ENCODE measurements around the gene IFT80. TPM values are rescaled to one million over a fixed set of nuclear protein-coding genes. Genes with fewer than 3 reads are reported as not detected.

IFT80 gene
- total and polyA plus RNA-seq, 7 experiments from 2014 or later: 6.3 to 36.2 (median 21.5) TPM

DNA sequence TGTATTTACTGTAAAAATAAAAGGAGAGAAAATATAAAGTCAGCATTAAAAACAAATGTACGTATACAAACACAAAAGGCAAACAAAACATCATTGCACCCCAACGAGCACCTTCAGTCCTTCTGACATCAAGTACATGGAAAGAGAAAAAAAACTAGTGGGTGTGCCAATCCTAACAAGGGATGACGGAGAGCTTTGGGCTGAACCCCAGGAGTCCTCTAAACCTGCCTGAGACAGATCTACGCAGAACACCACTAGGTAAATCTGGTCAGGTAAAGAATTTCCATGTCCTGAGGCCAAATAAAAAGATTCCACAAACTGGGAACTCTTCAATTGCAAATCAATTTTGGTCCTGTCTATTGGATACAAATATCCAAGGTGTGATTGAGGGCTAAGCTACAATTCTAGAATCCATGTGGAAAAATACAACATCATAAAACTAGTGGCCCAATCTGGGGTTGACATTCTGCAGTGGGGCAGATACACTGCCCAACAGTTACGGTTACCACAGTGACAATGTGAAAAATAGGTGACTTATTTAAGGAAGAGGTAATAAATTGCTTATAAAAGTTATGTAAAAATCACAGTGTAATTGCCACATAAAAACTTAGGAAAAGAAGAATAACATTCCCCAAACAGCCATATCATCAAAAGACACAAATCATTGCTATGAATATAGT is 14.2 kb downstream of the IFT80 start:
- ChIA-PET POLR2A (interaction anchor here (0.9 kb wide), 2 partner anchors 14 to 16 kb away, joined by 3 read pairs; partner anchors contain the start of gene IFT80), CTCF (interaction anchor here (0.6 kb wide), 1 partner anchor 39 kb away, joined by 3 read pairs; no protein-coding TSS in a partner anchor)
- Histone ChIP-seq H3K27ac (ENCODE audit: low read depth, low read length) (no peak overlapping the region), H3K4me1 (ENCODE audit: control insufficient read depth in 2 of 2, insufficient read depth in 2 of 2, low read length in 2 of 2) (no peaks in the 10 kb centered on the region), H3K9me3 (ENCODE audit: control insufficient read depth in 2 of 3, low read length in 3 of 3) (no peaks in the 10 kb centered on the region), H3K4me3 (ENCODE audit: low read length) (no peak overlapping the region), H3K27me3 (ENCODE audit: control insufficient read depth in 2 of 2, insufficient read depth in 2 of 2, low read length in 2 of 2) (no peaks in the 10 kb centered on the region), H3K36me3 (ENCODE audit: control insufficient read depth in 2 of 3, insufficient read depth in 3 of 3, low read length in 3 of 3) (peaks cover 0 to 8% (median 0%) of the 10 kb centered on the region in 3 experiments)
- intact Hi-C loops (cut with micrococcal nuclease): no loop called here
- peak overlapping the region in 2 of 9 donors; percentile 10 to 79 for H3K27ac Mint-ChIP-seq
- peaks cover 0 to 38% (median 25%) of the 10 kb centered on the region in 5 donors for H3K36me3 Mint-ChIP-seq
- H3K4me3 Mint-ChIP-seq: no peak overlapping the region
- H3K27me3 Mint-ChIP-seq: no peaks in the 10 kb centered on the region
- peaks cover 0 to 30% (median 17%) of the 10 kb centered on the region in 7 donors for H3K4me1 Mint-ChIP-seq
- DNase-seq (no peak), ATAC-seq (no peak)
- H3K9me3 Mint-ChIP-seq: no peaks in the 10 kb centered on the region

DNA sequence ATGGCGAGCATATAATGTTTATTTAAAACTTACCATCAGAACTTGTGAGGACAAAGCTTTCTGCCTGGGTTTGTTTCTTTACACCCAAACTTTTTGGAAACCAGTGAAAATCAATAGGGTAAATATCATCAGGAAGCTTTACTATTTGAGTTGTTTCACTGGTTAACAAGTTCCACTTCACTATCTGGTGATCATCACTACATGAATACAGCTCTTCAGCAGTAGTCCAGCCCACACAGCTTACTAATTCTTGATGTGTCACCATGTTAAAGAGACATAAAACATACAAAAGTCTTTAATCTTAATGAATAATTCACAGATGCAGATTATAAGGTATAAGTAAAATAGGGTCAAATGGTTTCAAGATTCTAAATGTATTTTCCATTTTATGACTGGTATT is 17.6 kb downstream of the IFT80 start:
- no peak overlapping the region for H3K27ac Mint-ChIP-seq
- no peaks in the 10 kb centered on the region for H3K4me1 ChIP-seq (ENCODE audit: control insufficient read depth in 2 of 2, insufficient read depth in 2 of 2, low read length in 2 of 2)
- no peaks in the 10 kb centered on the region for H3K9me3 ChIP-seq (ENCODE audit: control insufficient read depth in 2 of 3, low read length in 3 of 3)
- peaks cover 0 to 54% (median 29%) of the 10 kb centered on the region in 5 donors for H3K36me3 Mint-ChIP-seq
- H3K4me3 Mint-ChIP-seq: no peak overlapping the region
- intact Hi-C loops (cut with micrococcal nuclease): no loop called here
- peaks cover 0 to 20% (median 10%) of the 10 kb centered on the region in 7 donors for H3K4me1 Mint-ChIP-seq
- H3K36me3 ChIP-seq (ENCODE audit: control insufficient read depth in 2 of 3, insufficient read depth in 3 of 3, low read length in 3 of 3): peaks cover 0 to 12% (median 0%) of the 10 kb centered on the region in 3 experiments
- H3K27ac ChIP-seq (ENCODE audit: low read depth, low read length): no peak overlapping the region
- ChIA-PET POLR2A (no interaction called here), CTCF (no interaction called here)
- H3K27me3 ChIP-seq (ENCODE audit: control insufficient read depth in 2 of 2, insufficient read depth in 2 of 2, low read length in 2 of 2): no peaks in the 10 kb centered on the region
- no peak for ATAC-seq
- H3K9me3 Mint-ChIP-seq: no peaks in the 10 kb centered on the region
- DNase-seq: no peak
- H3K4me3 ChIP-seq (ENCODE audit: low read length): no peak overlapping the region
- no peaks in the 10 kb centered on the region for H3K27me3 Mint-ChIP-seq

GRCh38 chr3:160379628-160380214 is 19.3 kb downstream of the IFT80 start:
- peaks cover 0 to 15% (median 0%) of the 10 kb centered on the region in 3 experiments for H3K36me3 ChIP-seq (ENCODE audit: control insufficient read depth in 2 of 3, insufficient read depth in 3 of 3, low read length in 3 of 3)
- ChIA-PET CTCF (no interaction called here), POLR2A (no interaction called here)
- H3K4me3 ChIP-seq (ENCODE audit: low read length): no peak overlapping the region
- H3K4me1 Mint-ChIP-seq: peaks cover 0 to 8% (median 0%) of the 10 kb centered on the region in 7 donors
- no peaks in the 10 kb centered on the region for H3K9me3 ChIP-seq (ENCODE audit: control insufficient read depth in 2 of 3, low read length in 3 of 3)
- H3K27ac ChIP-seq (ENCODE audit: low read depth, low read length): no peak overlapping the region
- peak overlapping the region in 1 of 9 donors; percentile 49 for H3K27ac Mint-ChIP-seq
- H3K27me3 ChIP-seq (ENCODE audit: control insufficient read depth in 2 of 2, insufficient read depth in 2 of 2, low read length in 2 of 2): no peaks in the 10 kb centered on the region
- H3K9me3 Mint-ChIP-seq: no peaks in the 10 kb centered on the region
- DNase-seq: no peak
- H3K4me3 Mint-ChIP-seq: no peak overlapping the region
- H3K4me1 ChIP-seq (ENCODE audit: control insufficient read depth in 2 of 2, insufficient read depth in 2 of 2, low read length in 2 of 2): no peaks in the 10 kb centered on the region
- no peak for ATAC-seq
- intact Hi-C loops (cut with micrococcal nuclease): no loop called here
- H3K27me3 Mint-ChIP-seq: no peaks in the 10 kb centered on the region
- peaks cover 4 to 48% (median 30%) of the 10 kb centered on the region in 5 donors for H3K36me3 Mint-ChIP-seq

GRCh38 chr3:160378331-160379109 is 20.5 kb downstream of the IFT80 start:
- no peaks in the 10 kb centered on the region for H3K27me3 Mint-ChIP-seq
- no peak for ATAC-seq
- POLR2A ChIA-PET: interaction anchor here (0.9 kb wide), 1 partner anchor 9 kb away, joined by 5 read pairs; no protein-coding TSS in a partner anchor

DNA sequence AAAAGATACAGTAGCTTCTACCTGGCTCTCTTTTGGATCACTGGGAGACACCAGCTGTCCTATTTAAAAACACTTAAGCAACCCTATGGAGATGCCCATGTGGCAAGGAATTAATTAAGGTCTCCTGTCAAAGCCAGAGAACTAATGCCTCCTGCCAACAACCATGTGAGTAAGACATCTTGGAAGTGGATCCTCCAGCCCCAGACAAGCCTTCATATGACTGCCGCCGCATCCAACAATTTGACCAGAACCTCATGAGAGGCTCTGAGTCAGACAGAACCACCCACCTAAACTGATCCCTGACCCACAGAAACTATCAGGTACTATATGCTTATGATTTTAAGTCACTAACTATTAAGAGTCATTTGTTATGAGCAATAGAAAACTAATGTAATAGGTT is 22.3 kb downstream of the IFT80 start:
- Mint-ChIP-seq H3K9me3 (no peaks in the 10 kb centered on the region), H3K27me3 (no peaks in the 10 kb centered on the region), H3K36me3 (peaks cover 10 to 62% (median 36%) of the 10 kb centered on the region in 5 donors), H3K4me1 (peaks cover 0 to 8% (median 5%) of the 10 kb centered on the region in 7 donors), H3K4me3 (no peak overlapping the region), H3K27ac (peak overlapping the region in 1 of 9 donors; percentile 3)
- H3K9me3 ChIP-seq (ENCODE audit: control insufficient read depth in 2 of 3, low read length in 3 of 3): no peaks in the 10 kb centered on the region
- CTCF ChIA-PET: no interaction called here
- POLR2A ChIA-PET: interaction anchor here (0.7 kb wide), 1 partner anchor 28 kb away, joined by 3 read pairs; no protein-coding TSS in a partner anchor
- no peak for ATAC-seq
- no peaks in the 10 kb centered on the region for H3K4me1 ChIP-seq (ENCODE audit: control insufficient read depth in 2 of 2, insufficient read depth in 2 of 2, low read length in 2 of 2)
- peaks cover 0 to 19% (median 0%) of the 10 kb centered on the region in 3 experiments for H3K36me3 ChIP-seq (ENCODE audit: control insufficient read depth in 2 of 3, insufficient read depth in 3 of 3, low read length in 3 of 3)
- no peaks in the 10 kb centered on the region for H3K27me3 ChIP-seq (ENCODE audit: control insufficient read depth in 2 of 2, insufficient read depth in 2 of 2, low read length in 2 of 2)
- no peak overlapping the region for H3K4me3 ChIP-seq (ENCODE audit: low read length)
- H3K27ac ChIP-seq (ENCODE audit: low read depth, low read length): no peak overlapping the region
- intact Hi-C loops (cut with micrococcal nuclease): no loop called here
- no peak for DNase-seq

More at GRCh38 chr3:160378331-160379109, 20.5 kb downstream of the IFT80 start:
- H3K4me1 ChIP-seq (ENCODE audit: control insufficient read depth in 2 of 2, insufficient read depth in 2 of 2, low read length in 2 of 2): no peaks in the 10 kb centered on the region
- H3K36me3 Mint-ChIP-seq: peaks cover 10 to 57% (median 42%) of the 10 kb centered on the region in 5 donors
- H3K9me3 Mint-ChIP-seq: no peaks in the 10 kb centered on the region
- peaks cover 0 to 19% (median 0%) of the 10 kb centered on the region in 3 experiments for H3K36me3 ChIP-seq (ENCODE audit: control insufficient read depth in 2 of 3, insufficient read depth in 3 of 3, low read length in 3 of 3)
- no peak overlapping the region for H3K4me3 Mint-ChIP-seq
- no peak overlapping the region for H3K27ac Mint-ChIP-seq
- DNase-seq: no peak
- intact Hi-C loops (cut with micrococcal nuclease): no loop called here
- no peaks in the 10 kb centered on the region for H3K9me3 ChIP-seq (ENCODE audit: control insufficient read depth in 2 of 3, low read length in 3 of 3)
- H3K4me1 Mint-ChIP-seq: peaks cover 0 to 4% (median 0%) of the 10 kb centered on the region in 7 donors
- no peak overlapping the region for H3K27ac ChIP-seq (ENCODE audit: low read depth, low read length)
- no peaks in the 10 kb centered on the region for H3K27me3 ChIP-seq (ENCODE audit: control insufficient read depth in 2 of 2, insufficient read depth in 2 of 2, low read length in 2 of 2)
- CTCF ChIA-PET: interaction anchor here (0.7 kb wide), 1 partner anchor 387 kb away, joined by 3 read pairs; no protein-coding TSS in a partner anchor
- no peak overlapping the region for H3K4me3 ChIP-seq (ENCODE audit: low read length)

DNA sequence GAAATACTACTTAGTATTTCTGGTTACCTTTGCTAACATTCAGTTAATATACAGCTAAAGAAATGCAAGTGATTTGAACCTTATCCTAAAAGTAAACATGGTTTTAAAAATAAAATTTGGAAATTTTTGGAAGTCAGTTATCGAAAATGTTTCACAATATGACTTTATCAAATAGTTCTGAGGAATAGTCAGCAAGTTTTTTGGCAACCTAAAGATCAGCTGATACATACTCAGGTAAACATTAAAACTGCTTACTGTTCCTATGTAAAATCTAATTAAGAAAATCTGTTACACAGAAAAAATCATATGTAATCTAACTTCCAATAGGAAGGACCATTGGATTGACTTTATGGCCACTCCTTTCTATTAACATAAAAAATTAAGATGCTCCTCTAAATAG is 24.1 kb downstream of the IFT80 start:
- Mint-ChIP-seq H3K9me3 (peaks cover 0 to 4% (median 0%) of the 10 kb centered on the region in 11 donors), H3K4me1 (peaks cover 4 to 25% (median 22%) of the 10 kb centered on the region in 7 donors), H3K4me3 (no peak overlapping the region), H3K36me3 (peaks cover 10 to 52% (median 25%) of the 10 kb centered on the region in 5 donors), H3K27me3 (no peaks in the 10 kb centered on the region), H3K27ac (no peak overlapping the region)
- ChIA-PET CTCF (no interaction called here), POLR2A (no interaction called here)
- ATAC-seq (no peak), DNase-seq (no peak)
- Histone ChIP-seq H3K27me3 (ENCODE audit: control insufficient read depth in 2 of 2, insufficient read depth in 2 of 2, low read length in 2 of 2) (no peaks in the 10 kb centered on the region), H3K4me1 (ENCODE audit: control insufficient read depth in 2 of 2, insufficient read depth in 2 of 2, low read length in 2 of 2) (peaks cover 0 to 6% of the 10 kb centered on the region in 2 donors), H3K27ac (ENCODE audit: low read depth, low read length) (no peak overlapping the region), H3K9me3 (ENCODE audit: control insufficient read depth in 2 of 3, low read length in 3 of 3) (no peaks in the 10 kb centered on the region), H3K4me3 (ENCODE audit: low read length) (no peak overlapping the region), H3K36me3 (ENCODE audit: control insufficient read depth in 2 of 3, insufficient read depth in 3 of 3, low read length in 3 of 3) (peaks cover 0 to 12% (median 0%) of the 10 kb centered on the region in 3 experiments)
- intact Hi-C loops (cut with micrococcal nuclease): no loop called here
